IMR-90 (cell line): ENCODE data around the gene COL2A1. TPM values are rescaled to one million over a fixed set of nuclear protein-coding genes. Genes with fewer than 3 reads are reported as not detected.

Experiments used
- ATAC-seq: fragments of 200-7000 bp; cut with Tn5 transposase; 2 replicates; pipeline ENCODE4 v1.9.1; 2020; ENCODE audit warnings: low read depth, mild to moderate bottlenecking, moderate library complexity
- BruUV-seq: library from RNA; stranded (reverse); fragments of 400-500 nt; replicated peaks from 2 replicates; lab custom pipeline; 2021; lab: Mats Ljungman, UMichigan
- CTCF ChIA-PET: fragments of 300-600 bp; formaldehyde crosslinking; extraction: SDS; loops from one replicate; lab custom pipeline; 2021; ENCODE audit warnings: antibody characterized with exemption; lab: Yijun Ruan, JAX
- POLR2A ChIA-PET: fragments of 300-600 bp; sonication (Branson Sonifier 250); formaldehyde crosslinking; loops from one replicate; lab custom pipeline; 2022; ENCODE audit warnings: antibody characterized with exemption; ENCODE audit not compliant: unreplicated experiment; lab: Charles Lee
- DNase-seq: peaks from one replicate; pipeline ENCODE4 v3.0.0; 2013
- H2AFZ ChIP-seq: replicated peaks from 2 replicates; pipeline ENCODE3; 2013; ENCODE audit warnings: low read length, mild to moderate bottlenecking; ENCODE audit not compliant: poor library complexity
- H2AK5ac ChIP-seq: 2 replicates; pipeline ENCODE4 v1.6.1; 2013; ENCODE audit warnings: low read depth, low read length, inconsistent platforms
- H2AK9ac ChIP-seq: replicated peaks from 2 replicates; pipeline ENCODE3; 2013; ENCODE audit warnings: mild to moderate bottlenecking, low read depth, low read length, moderate library complexity; ENCODE audit not compliant: poor library complexity
- H2BK120ac ChIP-seq: 2 replicates; pipeline ENCODE4 v1.6.1; 2013; ENCODE audit warnings: low read depth, low read length, inconsistent platforms
- H2BK15ac ChIP-seq: 3 replicates; pipeline ENCODE4 v1.6.1; 2013; ENCODE audit warnings: low read depth, low read length, inconsistent platforms
- H2BK20ac ChIP-seq: 2 replicates; pipeline ENCODE4 v1.6.1; 2013; ENCODE audit warnings: low read depth, mild to moderate bottlenecking, inconsistent platforms, low read length, moderate library complexity
- H2BK5ac ChIP-seq: 2 replicates; pipeline ENCODE4 v1.6.1; 2013; ENCODE audit warnings: mild to moderate bottlenecking, low read depth, low read length, inconsistent platforms; ENCODE audit not compliant: poor library complexity, severe bottlenecking
- H3K14ac ChIP-seq: replicated peaks from 2 replicates; pipeline ENCODE4 v1.6.1; 2013; ENCODE audit warnings: low read depth, low read length, inconsistent platforms
- H3K18ac ChIP-seq: 2 replicates; pipeline ENCODE4 v1.6.1; 2013; ENCODE audit warnings: low read depth, low read length, control low read depth
- H3K23ac ChIP-seq: 2 replicates; pipeline ENCODE4 v1.6.1; 2013; ENCODE audit warnings: low read depth, low read length, inconsistent platforms
- H3K27ac ChIP-seq: 2 replicates; pipeline ENCODE4 v1.5.1; 2013; ENCODE audit warnings: mild to moderate bottlenecking, control low read depth, low read length; ENCODE audit not compliant: insufficient read depth
- H3K27me3 ChIP-seq: 2 replicates; pipeline ENCODE4 v1.6.1; 2013; ENCODE audit warnings: low read length; ENCODE audit not compliant: control insufficient read depth, insufficient read depth
- H3K36me3 ChIP-seq: 2 replicates; pipeline ENCODE4 v1.6.1; 2013; ENCODE audit warnings: low read length, mixed read lengths; ENCODE audit not compliant: control insufficient read depth, insufficient read depth
- H3K4ac ChIP-seq: 2 replicates; pipeline ENCODE4 v1.6.1; 2013; ENCODE audit warnings: low read depth, low read length, inconsistent platforms
- H3K4me1 ChIP-seq: 2 replicates; pipeline ENCODE4 v1.6.1; 2013; ENCODE audit warnings: low read length, mixed read lengths; ENCODE audit not compliant: control insufficient read depth, insufficient read depth
- H3K4me2 ChIP-seq: 2 replicates; pipeline ENCODE4 v1.6.1; 2013; ENCODE audit warnings: low read depth, mild to moderate bottlenecking, control low read depth, low read length, moderate library complexity
- H3K4me3 ChIP-seq: 2 replicates; pipeline ENCODE4 v1.5.1; 2013; ENCODE audit warnings: low read depth, mild to moderate bottlenecking, control low read depth, low read length, moderate library complexity; ENCODE audit not compliant: insufficient read depth
- H3K56ac ChIP-seq: 2 replicates; pipeline ENCODE4 v1.6.1; 2013; ENCODE audit warnings: low read length, inconsistent platforms; ENCODE audit not compliant: insufficient read depth; ENCODE audit errors: extremely low read depth
- H3K79me1 ChIP-seq, 2 experiments: 2 replicates each; pipeline ENCODE4 v1.6.1; 2013; ENCODE audit warnings: low read length in 2 of 2, inconsistent platforms in 1 of 2, low read depth in 1 of 2
- H3K9ac ChIP-seq: 2 replicates; pipeline ENCODE4 v1.6.1; 2013; ENCODE audit warnings: low read depth, low read length, control low read depth
- H3K9me1 ChIP-seq: 2 replicates; pipeline ENCODE4 v1.6.1; 2013; ENCODE audit warnings: low read length, inconsistent platforms; ENCODE audit not compliant: insufficient read depth
- H3K9me3 ChIP-seq: 2 replicates; pipeline ENCODE4 v1.6.1; 2013; ENCODE audit warnings: low read length; ENCODE audit not compliant: control insufficient read depth, insufficient read depth
- H4K20me1 ChIP-seq: 2 replicates; pipeline ENCODE4 v1.6.1; 2013; ENCODE audit warnings: low read length, inconsistent platforms; ENCODE audit not compliant: insufficient read depth
- H4K5ac ChIP-seq: 2 replicates; pipeline ENCODE4 v1.6.1; 2013; ENCODE audit warnings: mild to moderate bottlenecking, low read depth, low read length, control low read depth
- H4K8ac ChIP-seq, 2 experiments: 2 replicates each; pipeline ENCODE4 v1.6.1; 2013; ENCODE audit warnings: low read depth in 2 of 2, low read length in 2 of 2, control low read depth in 1 of 2, inconsistent platforms in 1 of 2
- H4K91ac ChIP-seq: 2 replicates; pipeline ENCODE4 v1.6.1; 2013; ENCODE audit warnings: low read depth, low read length, inconsistent platforms; ENCODE audit not compliant: insufficient read depth
- CEBPB ChIP-seq: IDR thresholded peaks from 2 replicates; pipeline ENCODE4 v1.6.1; 2012; ENCODE audit warnings: low read depth, low read length, improper control_type of control experiment
- CHD1 ChIP-seq: IDR thresholded peaks from 2 replicates; pipeline ENCODE4 v1.6.1; 2012; ENCODE audit warnings: low read depth, low read length, improper control_type of control experiment
- CTCF ChIP-seq: conservative IDR thresholded peaks from 2 replicates; pipeline ENCODE4 v1.5.1; 2012; ENCODE audit warnings: mild to moderate bottlenecking, low read depth, low read length, improper control_type of control experiment
- FOS ChIP-seq: fragments of 150-350 bp; IDR thresholded peaks from 2 replicates; pipeline ENCODE4 v1.6.1; 2016; ENCODE audit warnings: low read depth, low read length
- NFE2L2 ChIP-seq: fragments of 150-350 bp; IDR thresholded peaks from 2 replicates; pipeline ENCODE4 v1.6.1; 2016; ENCODE audit warnings: low read depth, mild to moderate bottlenecking, low read length
- RCOR1 ChIP-seq: IDR thresholded peaks from 2 replicates; pipeline ENCODE4 v1.6.1; 2012; ENCODE audit warnings: mild to moderate bottlenecking, low read length, improper control_type of control experiment; ENCODE audit not compliant: insufficient replicate concordance
- WGBS, 2 experiments: methylation state at CpG; one replicate each; pipeline versions ENCODE4 v1.1.5 to v1.1.7; 2013; ENCODE audit warnings: missing lambda C conversion rate in 2 of 2; ENCODE audit not compliant: insufficient read length in 1 of 2; ENCODE audit errors: extremely low coverage in 2 of 2; 5-methylcytosine and 5-hydroxymethylcytosine counted together
- dilution Hi-C: fragments of 300-500 bp; cut with HindIII; formaldehyde crosslinking; loops from one replicate; pipeline ENCODE4 v1.14.3; 2018; ENCODE audit warnings: low sequenced_read_pairs; ENCODE audit not compliant: unreplicated experiment
- in situ Hi-C: fragments of 300-500 bp; cut with MboI; formaldehyde crosslinking; loops from 3 replicates; pipeline ENCODE4 v1.14.3; 2019; ENCODE audit warnings: low sequenced_read_pairs, inconsistent platforms, mixed read lengths
- intact Hi-C: fragments of 100-400 bp; cut with micrococcal nuclease; formaldehyde crosslinking; loops from 2 replicates; pipeline ENCODE4 v1.10.0; 2022
- polyA plus RNA-seq, 3 experiments: library from polyadenylated mRNA; depleted of rRNA; stranded (reverse); fragments of >200 nt; gene quantifications; 2 replicates each; pipeline ENCODE4 v1.2.3, GENCODE V29; 2012; ENCODE audit warnings: low replicate concordance in 1 of 3
- total RNA-seq: library from RNA; depleted of rRNA; stranded (reverse); fragments of >200 nt; gene quantifications from 2 replicates; pipeline ENCODE4 v1.2.3, GENCODE V29; 2012

Gene COL2A1
- total and polyA plus RNA-seq, 2 of the 4 experiments (the other 2 are of a cell fraction) = 0.05 TPM; not detected in 1

GRCh38 chr12:47979166-47979565 lies 25.1 kb downstream of the COL2A1 start:
- Histone ChIP-seq H3K36me3 (no peaks in the 10 kb centered on the region), H2BK15ac (no peak overlapping the region), H3K23ac (no peak overlapping the region), H3K27me3 (peaks cover 50% of the 10 kb centered on the region), H2AK9ac (no peak overlapping the region), H2AK5ac (no peak overlapping the region), H3K9me3 (no peaks in the 10 kb centered on the region), H3K56ac (no peak overlapping the region), H3K4me2 (no peak overlapping the region), H3K4me1 (no peaks in the 10 kb centered on the region), H4K5ac (no peak overlapping the region), H2AFZ (no peak overlapping the region), H4K91ac (no peak overlapping the region), H2BK120ac (no peak overlapping the region), H3K9me1 (no peaks in the 10 kb centered on the region), H3K18ac (no peak overlapping the region), H3K4ac (no peak overlapping the region), H3K14ac (no peak overlapping the region), H3K4me3 (no peak overlapping the region), H3K79me1 (no peaks in the 10 kb centered on the region), H2BK5ac (no peak overlapping the region), H3K27ac (no peak overlapping the region), H4K8ac (no peak overlapping the region), H4K20me1 (no peaks in the 10 kb centered on the region), H2BK20ac (no peak overlapping the region), H3K9ac (no peak overlapping the region)
- intact Hi-C loops = no loop called here
- no TSS peak for BruUV-seq
- POLR2A ChIA-PET = no interaction called here
- DNase-seq (no peak), ATAC-seq (no peak)
- TF ChIP-seq CHD1 (no peak), CTCF (no peak), CEBPB (no peak), NFE2L2 (no peak), FOS (no peak), RCOR1 (no peak)
- dilution Hi-C loops = no loop called here
- WGBS, 2 experiments = no CpG with 5 or more reads among the region's 5 CpGs
- CTCF ChIA-PET = interaction anchor here (0.6 kb wide), 1 partner anchor 8 kb away, joined by 3 read pairs; no protein-coding TSS in a partner anchor
- in situ Hi-C loops = no loop called here
